Endothelial cell of umbilical vein (primary cell): ENCODE data around the gene MATN4. TPM values are rescaled to one million over a fixed set of nuclear protein-coding genes. Genes with fewer than 3 reads are reported as not detected.

Experiments used
- BruUV-seq: library from RNA; stranded (reverse); fragments of 400-500 nt; replicated peaks from 2 replicates; lab custom pipeline; 2021; lab: Mats Ljungman, UMichigan
- CTCF ChIA-PET: fragments of 300-600, 350-600 bp; sonication (Branson Sonifier 250); formaldehyde crosslinking; loops from one replicate; lab custom pipeline; 2021; ENCODE audit warnings: antibody characterized with exemption, inconsistent platforms; lab: Charles Lee
- POLR2A ChIA-PET: fragments of 300-600, 350-600 bp; sonication (Branson Sonifier 250); formaldehyde crosslinking; loops from one replicate; lab custom pipeline; 2021; ENCODE audit warnings: antibody characterized with exemption, inconsistent platforms; lab: Charles Lee
- DNase-seq: peaks from one replicate; pipeline ENCODE4 v3.0.0-alpha.2; 2011; ENCODE audit warnings: low read depth, low spot score
- FAIRE-seq: peaks from 2 replicates; lab custom pipeline; 2011; peaks lifted over from hg19 to GRCh38; lab: Jason Lieb, UNC
- H2AFZ ChIP-seq: 2 replicates; pipeline ENCODE4 v1.6.0; 2012; ENCODE audit warnings: low read depth, low read length, control low read depth, inconsistent platforms
- H3K27ac ChIP-seq: 2 replicates; pipeline ENCODE4 v1.5.1; 2011; ENCODE audit warnings: low read depth, mild to moderate bottlenecking, control low read depth, low read length, moderate library complexity; ENCODE audit not compliant: insufficient read depth
- H3K27me3 ChIP-seq, 2 experiments: 2 replicates each; pipeline versions ENCODE4 v1.6.0 to v1.6.1; 2011; ENCODE audit warnings: low read length in 2 of 2, mixed read lengths in 1 of 2; ENCODE audit not compliant: control insufficient read depth in 2 of 2, insufficient read depth in 2 of 2
- H3K36me3 ChIP-seq, 2 experiments: 2 replicates in 1 of 2; 3 replicates in 1 of 2; pipeline ENCODE4 v1.5.1; 2011; ENCODE audit warnings: low read length in 2 of 2, mild to moderate bottlenecking in 1 of 2, moderate library complexity in 1 of 2; ENCODE audit not compliant: control insufficient read depth in 2 of 2, insufficient read depth in 2 of 2; ENCODE audit errors: extremely low read depth in 1 of 2
- H3K4me1 ChIP-seq: 3 replicates; pipeline ENCODE4 v1.5.1; 2011; ENCODE audit warnings: mild to moderate bottlenecking, low read length; ENCODE audit not compliant: control insufficient read depth, insufficient read depth; ENCODE audit errors: extremely low read depth
- H3K4me2 ChIP-seq: 2 replicates; pipeline ENCODE4 v1.6.1; 2011; ENCODE audit warnings: low read length, control low read depth, mixed read lengths; ENCODE audit not compliant: insufficient read depth
- H3K4me3 ChIP-seq, 3 experiments: fragments of 200-600 bp in 1 of 3; sonication (generic), shearing (Covaris generic) in 1 of 3; replicated peaks in 1 of 3; 2 replicates each; pipeline ENCODE4 v1.5.1; 2011 to 2016; ENCODE audit warnings: control low read depth in 3 of 3, low read length in 3 of 3, mild to moderate bottlenecking in 2 of 3, inconsistent platforms in 1 of 3, low read depth in 1 of 3, moderate library complexity in 1 of 3; ENCODE audit not compliant: insufficient read depth in 1 of 3
- H3K79me2 ChIP-seq: 2 replicates; pipeline ENCODE4 v1.6.0; 2012; ENCODE audit warnings: low read length, inconsistent platforms; ENCODE audit not compliant: control insufficient read depth, insufficient read depth
- H3K9ac ChIP-seq: replicated peaks from 2 replicates; pipeline ENCODE3; 2011; ENCODE audit warnings: low read length, control low read depth; ENCODE audit not compliant: insufficient read depth; ENCODE audit errors: extremely low read depth
- H3K9me1 ChIP-seq: replicated peaks from 3 replicates; pipeline ENCODE4 v1.6.0; 2011; ENCODE audit warnings: mild to moderate bottlenecking, low read length; ENCODE audit not compliant: control insufficient read depth, insufficient read depth; ENCODE audit errors: extremely low read depth
- H3K9me3 ChIP-seq: replicated peaks from 2 replicates; pipeline ENCODE4 v1.5.1; 2012; ENCODE audit warnings: low read length, inconsistent platforms; ENCODE audit not compliant: control insufficient read depth, insufficient read depth
- H4K20me1 ChIP-seq: replicated peaks from 2 replicates; pipeline ENCODE3; 2011; ENCODE audit warnings: mild to moderate bottlenecking, low read length; ENCODE audit not compliant: control insufficient read depth, insufficient read depth; ENCODE audit errors: extremely low read depth
- EZH2 ChIP-seq: IDR thresholded peaks from 2 replicates; pipeline ENCODE4 v1.6.1; 2012; ENCODE audit warnings: borderline replicate concordance, low read depth, mild to moderate bottlenecking, moderate library complexity, low read length, inconsistent platforms; ENCODE audit not compliant: severe bottlenecking
- FOS ChIP-seq: IDR thresholded peaks from 2 replicates; pipeline ENCODE4 v1.6.1; 2011; ENCODE audit warnings: mild to moderate bottlenecking, low read length, moderate library complexity, borderline replicate concordance; ENCODE audit not compliant: insufficient read depth
- GATA2 ChIP-seq: IDR thresholded peaks from 2 replicates; pipeline ENCODE4 v1.7.0; 2011; ENCODE audit warnings: low read depth, mild to moderate bottlenecking, moderate library complexity, mixed read lengths, low read length; ENCODE audit not compliant: insufficient read length, insufficient read depth
- JUN ChIP-seq: IDR thresholded peaks from 2 replicates; pipeline ENCODE4 v1.6.1; 2011; ENCODE audit warnings: borderline replicate concordance, low read depth; ENCODE audit not compliant: insufficient read length, insufficient read depth
- MYC ChIP-seq: IDR thresholded peaks from one replicate; pipeline ENCODE4 v1.6.1; 2011; ENCODE audit warnings: mild to moderate bottlenecking, low read depth, low read length
- POLR2A ChIP-seq: IDR thresholded peaks from 2 replicates; pipeline ENCODE4 v1.6.1; 2012; ENCODE audit warnings: low read depth, mild to moderate bottlenecking, control low read depth, low read length
- POLR2AphosphoS5 ChIP-seq: IDR thresholded peaks from 2 replicates; pipeline ENCODE4 v1.6.1; 2012; ENCODE audit warnings: low read depth, mild to moderate bottlenecking, control low read depth, low read length, moderate library complexity; ENCODE audit not compliant: insufficient read depth
- dilution Hi-C: fragments of 300-500 bp; cut with MboI; formaldehyde crosslinking; loops from one replicate; pipeline ENCODE4 v1.15.0; 2019; ENCODE audit warnings: low sequenced_read_pairs; ENCODE audit not compliant: extremely low pct_ligation_motif_present
- intact Hi-C: fragments of 100-400 bp; cut with micrococcal nuclease; formaldehyde crosslinking; loops from one replicate; pipeline ENCODE4 v1.10.0; 2022
- polyA plus RNA-seq, 4 experiments: library from polyadenylated mRNA; depleted of rRNA in 3 of 4; stranded (reverse) in 3 of 4; unstranded in 1 of 4; fragments of >200 nt; gene quantifications; 2 replicates each; pipeline versions ENCODE4 v1.2.1 to v1.2.3, GENCODE V29; 2011 to 2012; ENCODE audit warnings: missing spikeins in 1 of 4
- total RNA-seq: library from RNA; stranded (reverse); gene quantifications from 2 replicates; pipeline ENCODE4 v1.2.3, GENCODE V29; 2021
- TF ChIP-seq, protein P1 (sequence below): IDR thresholded peaks from 2 replicates; pipeline ENCODE4 v1.6.1; 2011; ENCODE audit not compliant: insufficient read depth, insufficient read length
- TF ChIP-seq, protein P2 (sequence below), 2 donors: IDR thresholded peaks; 1 replicate in 1 of 2; 2 replicates in 1 of 2; pipeline ENCODE4 v1.5.1; 2011; ENCODE audit warnings: low read length in 2 of 2, mild to moderate bottlenecking in 2 of 2, moderate library complexity in 2 of 2, control low read depth in 1 of 2, inconsistent platforms in 1 of 2, low read depth in 1 of 2; ENCODE audit not compliant: insufficient read depth in 1 of 2; ENCODE audit errors: extremely low read depth in 1 of 2

Gene MATN4
- total and polyA plus RNA-seq, 2 donors (not counting 3 experiments of a cell fraction or from before 2014, with no cell fraction given): 0.10 TPM; not detected in 1

- DNase-seq: no peak
- ChIA-PET CTCF (interaction anchor here (0.6 to 6.9 kb wide), 18 partner anchors 10 to 479 kb away, joined by 3 to 169 read pairs (median 20); partner anchors contain the start of genes KCNS1 and SDC4), POLR2A (no interaction called here)
- H3K9me3 ChIP-seq: no peaks in the 10 kb centered on the region
- no peaks in the 10 kb centered on the region for H3K79me2 ChIP-seq
- H3K4me3 ChIP-seq: no peak overlapping the region
- no peak overlapping the region for H3K27ac ChIP-seq
- dilution Hi-C loops: no loop called here
- no peaks in the 10 kb centered on the region for H4K20me1 ChIP-seq
- no peaks in the 10 kb centered on the region for H3K9me1 ChIP-seq
- BruUV-seq: no TSS peak
- H3K4me2 ChIP-seq: no peak overlapping the region
- intact Hi-C loops: loop anchor here (5.0 to 10.0 kb wide), 4 partner anchors 55 to 408 kb away; partner anchors contain the start of genes PABPC1L and YWHAB
- no peak overlapping the region for H2AFZ ChIP-seq
- no peak for FAIRE-seq
- no peak overlapping the region for H3K9ac ChIP-seq
- TF ChIP-seq MYC (no peak), FOS (no peak), GATA2 (no peak), POLR2AphosphoS5 (no peak), EZH2 (no peak), JUN (no peak), POLR2A (no peak)
- TF ChIP-seq, protein P1, sequence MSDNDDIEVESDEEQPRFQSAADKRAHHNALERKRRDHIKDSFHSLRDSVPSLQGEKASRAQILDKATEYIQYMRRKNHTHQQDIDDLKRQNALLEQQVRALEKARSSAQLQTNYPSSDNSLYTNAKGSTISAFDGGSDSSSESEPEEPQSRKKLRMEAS: no peak
- TF ChIP-seq, protein P2, sequence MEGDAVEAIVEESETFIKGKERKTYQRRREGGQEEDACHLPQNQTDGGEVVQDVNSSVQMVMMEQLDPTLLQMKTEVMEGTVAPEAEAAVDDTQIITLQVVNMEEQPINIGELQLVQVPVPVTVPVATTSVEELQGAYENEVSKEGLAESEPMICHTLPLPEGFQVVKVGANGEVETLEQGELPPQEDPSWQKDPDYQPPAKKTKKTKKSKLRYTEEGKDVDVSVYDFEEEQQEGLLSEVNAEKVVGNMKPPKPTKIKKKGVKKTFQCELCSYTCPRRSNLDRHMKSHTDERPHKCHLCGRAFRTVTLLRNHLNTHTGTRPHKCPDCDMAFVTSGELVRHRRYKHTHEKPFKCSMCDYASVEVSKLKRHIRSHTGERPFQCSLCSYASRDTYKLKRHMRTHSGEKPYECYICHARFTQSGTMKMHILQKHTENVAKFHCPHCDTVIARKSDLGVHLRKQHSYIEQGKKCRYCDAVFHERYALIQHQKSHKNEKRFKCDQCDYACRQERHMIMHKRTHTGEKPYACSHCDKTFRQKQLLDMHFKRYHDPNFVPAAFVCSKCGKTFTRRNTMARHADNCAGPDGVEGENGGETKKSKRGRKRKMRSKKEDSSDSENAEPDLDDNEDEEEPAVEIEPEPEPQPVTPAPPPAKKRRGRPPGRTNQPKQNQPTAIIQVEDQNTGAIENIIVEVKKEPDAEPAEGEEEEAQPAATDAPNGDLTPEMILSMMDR (IDR thresholded peaks at IDR 0.05; ENCODE audit: extremely low read depth in 1 of 2, insufficient read depth in 1 of 2, low read depth in 1 of 2, low read length in 2 of 2): no peak
- H3K36me3 ChIP-seq: no peaks in the 10 kb centered on the region
- peaks cover 0 to 8% of the 10 kb centered on the region in 2 experiments for H3K27me3 ChIP-seq
- H3K4me1 ChIP-seq: peaks cover 9% of the 10 kb centered on the region
Measured at GRCh38 chr20:45292343-45292742, 15.8 kb downstream of the MATN4 start.
